Naive B cell (primary cell): ENCODE data around the gene GATAD1. TPM values are rescaled to one million over a fixed set of nuclear protein-coding genes. Genes with fewer than 3 reads are reported as not detected.
"Not testable (repeated sequence)": the region's sequence is repeated elsewhere in the genome, so short reads cannot be mapped to it uniquely, and the experiment has no call there.

ENCODE experiments used
- ATAC-seq, 2 donors: fragments of 150-1000 bp; cut with Tn5 transposase; 2 replicates each; pipeline ENCODE4 v1.10.0; 2021; ENCODE audit warnings: low read depth in 2 of 2, mild to moderate bottlenecking in 2 of 2, moderate library complexity in 2 of 2
- DNase-seq: peaks from one replicate; pipeline ENCODE4 v3.0.0; 2022
- H3K27ac Mint-ChIP-seq, 6 donors: one replicate each; pipeline ENCODE4 v1.8.0; 2020 to 2022; ENCODE audit warnings: mild to moderate bottlenecking in 6 of 6, mixed read lengths in 6 of 6, moderate library complexity in 5 of 6, inconsistent platforms in 2 of 6
- H3K27me3 Mint-ChIP-seq, 3 donors: one replicate each; pipeline ENCODE4 v1.8.0; 2021 to 2022; ENCODE audit warnings: mixed read lengths in 3 of 3, mild to moderate bottlenecking in 1 of 3
- H3K36me3 Mint-ChIP-seq, 2 donors: one replicate each; pipeline ENCODE4 v1.8.0; 2020 to 2022; ENCODE audit warnings: mixed read lengths in 2 of 2, inconsistent platforms in 1 of 2, mild to moderate bottlenecking in 1 of 2
- H3K4me1 Mint-ChIP-seq, 3 donors: one replicate each; pipeline ENCODE4 v1.8.0; 2020 to 2022; ENCODE audit warnings: mixed read lengths in 3 of 3, inconsistent platforms in 1 of 3, mild to moderate bottlenecking in 1 of 3, moderate library complexity in 1 of 3
- H3K4me3 Mint-ChIP-seq, 8 donors: one replicate each; pipeline ENCODE4 v1.8.0; 2020 to 2022; ENCODE audit warnings: mild to moderate bottlenecking in 8 of 8, mixed read lengths in 8 of 8, moderate library complexity in 8 of 8, inconsistent platforms in 2 of 8
- H3K9me3 Mint-ChIP-seq, 7 donors: one replicate each; pipeline ENCODE4 v1.8.0; 2020 to 2022; ENCODE audit warnings: mixed read lengths in 7 of 7, mild to moderate bottlenecking in 5 of 7, inconsistent platforms in 2 of 7, moderate library complexity in 1 of 7
- polyA plus RNA-seq, 6 donors: library from polyadenylated mRNA; unstranded; fragments of 300-500 nt; fragmentation: Illumina TruSeq; gene quantifications; one replicate each; pipeline ENCODE4 v1.2.3, GENCODE V29; 2021; ENCODE audit warnings: low read depth in 6 of 6

The GATAD1 gene
- polyA plus RNA-seq, 6 donors from 2014 or later, result 13.7 to 21.6 (median 15.1) TPM

- ATAC-seq (no peak), DNase-seq (no peak)
- Mint-ChIP-seq H3K27me3 (no peaks in the 10 kb centered on the region), H3K9me3 (no peaks in the 10 kb centered on the region), H3K4me3 (no peak overlapping the region), H3K36me3 (peaks cover 8 to 28% of the 10 kb centered on the region in 2 donors), H3K4me1 (peaks cover 9 to 15% (median 11%) of the 10 kb centered on the region in 3 donors), H3K27ac (no peak overlapping the region)
These were observed 4.4 kb downstream of the GATAD1 start for GRCh38 chr7:92451645-92452044.

- H3K27ac Mint-ChIP-seq, result no peak overlapping the region
- peaks cover 2 to 27% of the 10 kb centered on the region in 2 donors for H3K36me3 Mint-ChIP-seq
These were observed 9.0 kb downstream of the GATAD1 start for GRCh38 chr7:92456236-92456635.

DNA sequence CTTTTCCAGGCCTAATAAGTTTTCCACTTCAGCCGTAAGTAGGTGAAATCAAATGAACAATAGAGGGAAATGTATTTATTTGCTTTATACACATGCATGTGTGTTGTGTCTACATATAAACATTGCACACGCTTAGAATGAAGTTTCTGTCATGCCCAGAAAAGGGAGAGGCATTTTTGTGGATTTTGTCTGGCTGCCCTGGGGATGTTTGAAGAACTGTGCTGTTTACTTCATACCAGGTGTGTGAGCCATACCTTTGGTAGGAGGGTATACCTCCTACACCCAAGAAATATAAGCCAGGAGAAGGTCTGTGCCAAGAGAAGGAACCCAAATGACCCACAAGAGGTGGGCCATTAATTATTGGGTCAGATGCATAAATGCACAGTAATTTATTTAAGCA is 12.8 kb downstream of the GATAD1 start:
- H3K27ac Mint-ChIP-seq, result no peak overlapping the region
- ATAC-seq (no peak), DNase-seq (no peak)
- H3K36me3 Mint-ChIP-seq, result peaks cover 0 to 22% of the 10 kb centered on the region in 2 donors
- H3K9me3 Mint-ChIP-seq, result no peaks in the 10 kb centered on the region
- H3K4me1 Mint-ChIP-seq, result no peaks in the 10 kb centered on the region
- no peak overlapping the region for H3K4me3 Mint-ChIP-seq
- H3K27me3 Mint-ChIP-seq, result no peaks in the 10 kb centered on the region

More at GRCh38 chr7:92456236-92456635, 9.0 kb downstream of the GATAD1 start:
- peaks cover 0 to 4% (median 4%) of the 10 kb centered on the region in 3 donors for H3K4me1 Mint-ChIP-seq
- DNase-seq, result no peak
- ATAC-seq, result no peak
- no peaks in the 10 kb centered on the region for H3K27me3 Mint-ChIP-seq
- H3K4me3 Mint-ChIP-seq, result no peak overlapping the region
- H3K9me3 Mint-ChIP-seq, result no peaks in the 10 kb centered on the region

GRCh38 chr7:92460510-92460909 is 13.2 kb downstream of the GATAD1 start:
- Mint-ChIP-seq H3K27ac (no peak overlapping the region), H3K36me3 (peaks cover 0 to 22% of the 10 kb centered on the region in 2 donors), H3K4me1 (no peaks in the 10 kb centered on the region), H3K4me3 (no peak overlapping the region), H3K9me3 (no peaks in the 10 kb centered on the region), H3K27me3 (no peaks in the 10 kb centered on the region)
- no peak for ATAC-seq
- DNase-seq, result no peak

- no peaks in the 10 kb centered on the region for H3K27me3 Mint-ChIP-seq
- peak overlapping the region in 1 of 6 donors; percentile 33 for H3K27ac Mint-ChIP-seq
- no peaks in the 10 kb centered on the region for H3K9me3 Mint-ChIP-seq
- H3K4me3 Mint-ChIP-seq, result no peak overlapping the region
- DNase-seq (no peak), ATAC-seq (peak; percentile 48 to 52)
- H3K36me3 Mint-ChIP-seq, result peaks cover 0 to 15% of the 10 kb centered on the region in 2 donors
- H3K4me1 Mint-ChIP-seq, result no peaks in the 10 kb centered on the region
These were observed 14.0 kb downstream of the GATAD1 start for GRCh38 chr7:92461027-92462003.

DNA sequence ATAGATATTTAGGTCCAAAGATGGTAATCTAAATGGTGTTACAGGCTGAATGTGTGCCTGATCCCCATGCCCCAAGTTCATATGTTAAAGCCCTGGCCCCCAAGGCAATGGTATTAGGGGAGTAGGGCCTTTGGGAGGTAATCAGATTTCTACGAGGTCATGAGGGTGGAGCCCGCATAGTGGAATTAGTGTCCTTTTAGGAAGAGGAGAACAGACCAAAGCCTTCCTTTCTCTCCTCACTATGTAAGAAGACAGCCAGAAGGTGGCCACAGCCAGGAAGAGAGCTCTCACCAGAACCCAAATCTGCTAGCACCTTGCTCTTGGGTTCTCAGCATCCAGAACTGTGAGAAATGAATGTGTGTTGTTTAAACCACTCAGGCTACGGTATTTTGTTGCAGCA is 15.3 kb downstream of the GATAD1 start:
- H3K36me3 Mint-ChIP-seq, result peaks cover 4 to 14% of the 10 kb centered on the region in 2 donors
- no peaks in the 10 kb centered on the region for H3K4me1 Mint-ChIP-seq
- peaks cover 0 to 3% (median 0%) of the 10 kb centered on the region in 7 donors for H3K9me3 Mint-ChIP-seq
- no peaks in the 10 kb centered on the region for H3K27me3 Mint-ChIP-seq
- no peak overlapping the region for H3K4me3 Mint-ChIP-seq
- ATAC-seq, result no peak
- no peak overlapping the region for H3K27ac Mint-ChIP-seq
- no peak for DNase-seq

DNA sequence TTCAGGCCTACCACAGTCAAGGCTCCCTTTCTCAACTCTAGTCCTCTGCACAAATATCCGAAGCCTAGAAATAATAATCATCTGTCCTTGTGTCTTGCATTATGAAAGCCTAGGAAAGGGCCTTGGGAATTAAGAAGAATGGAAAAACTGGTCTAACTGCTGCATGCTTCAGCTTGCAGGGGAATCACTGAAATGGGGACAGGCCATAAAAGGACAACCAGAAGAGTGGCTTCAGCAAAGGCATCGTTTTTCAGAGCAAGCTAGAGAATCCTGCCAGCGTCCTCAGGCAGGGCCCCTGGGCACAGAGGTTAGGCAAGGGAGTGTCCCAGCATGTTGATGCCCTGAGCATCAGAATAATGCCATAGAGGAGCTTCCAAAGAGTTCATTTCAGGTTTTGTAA is 17.2 kb downstream of the GATAD1 start:
- no peaks in the 10 kb centered on the region for H3K27me3 Mint-ChIP-seq
- H3K4me1 Mint-ChIP-seq, result no peaks in the 10 kb centered on the region
- DNase-seq (no peak), ATAC-seq (no peak)
- peaks cover 3 to 14% (median 4%) of the 10 kb centered on the region in 7 donors for H3K9me3 Mint-ChIP-seq
- H3K4me3 Mint-ChIP-seq, result no peak overlapping the region
- H3K27ac Mint-ChIP-seq, result peak overlapping the region in 1 of 6 donors; percentile 16
- peaks cover 12 to 27% of the 10 kb centered on the region in 2 donors for H3K36me3 Mint-ChIP-seq

GRCh38 chr7:92466682-92467081 is 19.4 kb downstream of the GATAD1 start:
- Mint-ChIP-seq H3K9me3 (peaks cover 3 to 14% (median 4%) of the 10 kb centered on the region in 7 donors), H3K4me3 (no peak overlapping the region), H3K4me1 (no peaks in the 10 kb centered on the region), H3K27me3 (no peaks in the 10 kb centered on the region), H3K36me3 (peaks cover 12 to 27% of the 10 kb centered on the region in 2 donors), H3K27ac (no peak overlapping the region)
- no peak for DNase-seq
- no peak for ATAC-seq

GRCh38 chr7:92468589-92468988 is 21.3 kb downstream of the GATAD1 start:
- Mint-ChIP-seq H3K36me3 (peaks cover 12 to 31% of the 10 kb centered on the region in 2 donors), H3K9me3 (peaks cover 3 to 14% (median 4%) of the 10 kb centered on the region in 7 donors)
- H3K27me3 Mint-ChIP-seq, H3K4me3 Mint-ChIP-seq, H3K27ac Mint-ChIP-seq, DNase-seq, ATAC-seq, H3K4me1 Mint-ChIP-seq: not testable (repeated sequence)

DNA sequence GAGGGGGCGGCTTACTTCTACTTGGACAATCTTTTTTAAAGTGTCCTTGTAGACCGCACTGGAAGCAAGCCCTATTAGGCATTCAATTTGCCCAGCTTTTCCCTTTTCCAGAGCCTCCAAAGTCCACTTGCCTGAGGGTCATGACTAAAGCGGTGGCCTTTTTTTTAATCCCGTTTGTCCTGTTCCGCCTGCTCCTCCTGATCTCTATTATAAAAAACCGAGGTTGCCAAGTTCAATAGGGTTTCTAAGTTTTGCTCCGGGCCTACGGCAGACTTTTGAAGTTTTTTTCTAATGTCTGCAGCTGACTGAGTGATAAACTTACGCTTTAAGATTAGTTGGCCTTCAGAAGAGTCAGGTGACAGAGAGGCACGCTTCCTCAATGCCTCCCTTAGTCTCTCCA is 26.7 kb downstream of the GATAD1 start:
- H3K4me3 Mint-ChIP-seq, H3K27me3 Mint-ChIP-seq, H3K9me3 Mint-ChIP-seq, H3K4me1 Mint-ChIP-seq, DNase-seq, ATAC-seq: not testable (repeated sequence)
- Mint-ChIP-seq H3K36me3 (peaks cover 0 to 11% of the 10 kb centered on the region in 2 donors), H3K27ac (peak overlapping the region in 1 of 6 donors; percentile 32)

GRCh38 chr7:92475261-92475770 is 28.0 kb downstream of the GATAD1 start:
- not testable (repeated sequence) for DNase-seq, H3K9me3 Mint-ChIP-seq, H3K4me1 Mint-ChIP-seq, H3K4me3 Mint-ChIP-seq, H3K27ac Mint-ChIP-seq, H3K27me3 Mint-ChIP-seq, ATAC-seq, H3K36me3 Mint-ChIP-seq

- H3K9me3 Mint-ChIP-seq, H3K27me3 Mint-ChIP-seq, DNase-seq, H3K4me1 Mint-ChIP-seq, H3K27ac Mint-ChIP-seq, H3K36me3 Mint-ChIP-seq, ATAC-seq, H3K4me3 Mint-ChIP-seq: not testable (repeated sequence)
These were observed 28.7 kb downstream of the GATAD1 start for GRCh38 chr7:92475851-92476590.

- not testable (repeated sequence) for H3K4me1 Mint-ChIP-seq, H3K27me3 Mint-ChIP-seq, ATAC-seq, H3K36me3 Mint-ChIP-seq, H3K4me3 Mint-ChIP-seq, H3K27ac Mint-ChIP-seq, H3K9me3 Mint-ChIP-seq, DNase-seq
These were observed 30.4 kb downstream of the GATAD1 start, which contains the start of gene ERVW-1 for GRCh38 chr7:92477681-92478080. TSS of gene ERVW-1 (minus strand) at chr7:92477946. CDS start at chr7:92470381, 7,565 bp downstream.
